Thoracic aorta (tissue), 2 donors: ENCODE results near the gene ZBTB3. TPM values are rescaled to one million over a fixed set of nuclear protein-coding genes. Genes with fewer than 3 reads are reported as not detected.
"Not testable (repeated sequence)": the region's sequence is repeated elsewhere in the genome, so short reads cannot be mapped to it uniquely, and the experiment has no call there.

Experiments used
- ATAC-seq: fragments of 150-250 bp; one replicate; pipeline ENCODE4 v1.8.0; 2017; ENCODE audit warnings: low read depth; ENCODE audit not compliant: insufficient number of reproducible peaks, low FRiP score
- DNase-seq: peaks from one replicate; pipeline ENCODE4 v3.0.0-alpha.2; 2020; ENCODE audit warnings: low spot score
- H3K27ac ChIP-seq, 2 donors: fragments of 200-600 bp; sonication (generic); 1 replicate in 1 of 2; 2 replicates in 1 of 2; pipeline ENCODE4 v1.5.1; 2016; ENCODE audit warnings: mild to moderate bottlenecking in 2 of 2, moderate library complexity in 2 of 2
- H3K27me3 ChIP-seq: fragments of 200-600 bp; sonication (generic); replicated peaks from 2 replicates; pipeline ENCODE4 v1.6.0; 2016; ENCODE audit warnings: mild to moderate bottlenecking; ENCODE audit not compliant: insufficient read depth
- H3K36me3 ChIP-seq: fragments of 200-600 bp; sonication (generic); one replicate; pipeline ENCODE4 v1.5.1; 2016
- H3K4me1 ChIP-seq, 2 donors: fragments of 200-600 bp; sonication (generic); 1 replicate in 1 of 2; 2 replicates in 1 of 2; pipeline versions ENCODE4 v1.5.1 to v1.6.0; 2016; ENCODE audit warnings: low read depth in 2 of 2, mild to moderate bottlenecking in 1 of 2; ENCODE audit not compliant: control insufficient read depth in 1 of 2
- H3K4me3 ChIP-seq: fragments of 200-600 bp; sonication (generic); 2 replicates; pipeline ENCODE4 v1.5.1; 2016; ENCODE audit warnings: mild to moderate bottlenecking
- H3K9me3 ChIP-seq: fragments of 200-600 bp; sonication (generic); 2 replicates; pipeline ENCODE4 v1.5.1; 2016
- CTCF ChIP-seq: fragments of 200-600 bp; sonication (generic); IDR thresholded peaks from one replicate; pipeline ENCODE4 v1.5.1; 2019; ENCODE audit warnings: antibody characterized with exemption
- total RNA-seq, 2 donors: library from RNA; depleted of rRNA; stranded (reverse); fragments of >200 nt; gene quantifications; one replicate each; pipeline versions ENCODE4 v1.1.0 to v1.2.3, GENCODE V29; 2016

The ZBTB3 gene
- total RNA-seq, 2 donors from 2014 or later = 6.2 to 7.6 TPM

DNA sequence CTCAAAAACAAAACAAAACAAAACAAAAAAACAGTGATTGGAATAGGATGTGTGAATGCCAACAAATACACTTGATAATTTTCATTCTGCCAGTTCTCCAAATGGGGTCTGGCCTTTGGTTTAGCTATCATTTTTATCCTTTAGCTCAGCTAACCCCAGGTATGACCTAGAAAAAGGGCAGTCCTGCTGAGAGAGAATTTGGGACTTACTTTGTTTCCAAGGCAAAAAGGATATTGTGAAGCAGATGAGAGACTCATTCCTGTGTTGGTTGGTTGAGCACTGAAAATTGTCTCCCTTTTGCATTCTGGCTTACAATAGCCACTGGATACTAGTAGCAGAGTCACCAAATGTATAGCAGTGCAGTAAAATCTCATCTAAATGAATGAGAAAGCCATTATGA is 16.8 kb downstream of the ZBTB3 start:
- DNase-seq = no peak
- Histone ChIP-seq H3K27ac (no peak overlapping the region), H3K27me3 (no peaks in the 10 kb centered on the region), H3K9me3 (no peaks in the 10 kb centered on the region), H3K36me3 (peaks cover 25% of the 10 kb centered on the region), H3K4me1 (no peaks in the 10 kb centered on the region), H3K4me3 (no peak overlapping the region)
- no peak for ATAC-seq
- TF ChIP-seq CTCF = no peak

GRCh38 chr11:62732830-62733229 is 21.1 kb downstream of the ZBTB3 start:
- Histone ChIP-seq H3K27ac (no peak overlapping the region), H3K27me3 (no peaks in the 10 kb centered on the region), H3K4me1 (peaks cover 19 to 27% of the 10 kb centered on the region in 2 donors), H3K9me3 (no peaks in the 10 kb centered on the region), H3K4me3 (no peak overlapping the region), H3K36me3 (peaks cover 22% of the 10 kb centered on the region)
- DNase-seq = no peak
- ATAC-seq = no peak
- no peak for TF ChIP-seq CTCF

- not testable (repeated sequence) for ATAC-seq, H3K27me3 ChIP-seq, DNase-seq, H3K9me3 ChIP-seq
- H3K4me3 ChIP-seq = peak overlapping the region; percentile 97
- peaks cover 19 to 37% of the 10 kb centered on the region in 2 donors for H3K4me1 ChIP-seq
- H3K27ac ChIP-seq = peak overlapping the region in 1 of 2 donors; percentile 10
- peaks cover 10% of the 10 kb centered on the region for H3K36me3 ChIP-seq
Measured at GRCh38 chr11:62730076-62730475, 23.9 kb downstream of the ZBTB3 start.

GRCh38 chr11:62728171-62728988 is 25.6 kb downstream of the ZBTB3 start, which contains the start of gene TTC9C:
Gene TTC9C, plus strand, starts transcription at chr11:62728486. Its CDS starts 363 bp downstream, at chr11:62728849.
- Histone ChIP-seq H3K27me3 (no peaks in the 10 kb centered on the region), H3K36me3 (peaks cover 16% of the 10 kb centered on the region), H3K4me1 (peaks cover 29 to 53% of the 10 kb centered on the region in 2 donors), H3K9me3 (no peaks in the 10 kb centered on the region), H3K4me3 (peak within 1 kb of the TSS; percentile 97), H3K27ac (peak within 1 kb of the TSS; percentile 94 to 95)
- DNase-seq = peak; percentile 74
- peak; percentile 71 for ATAC-seq
- no peak for TF ChIP-seq CTCF

DNA sequence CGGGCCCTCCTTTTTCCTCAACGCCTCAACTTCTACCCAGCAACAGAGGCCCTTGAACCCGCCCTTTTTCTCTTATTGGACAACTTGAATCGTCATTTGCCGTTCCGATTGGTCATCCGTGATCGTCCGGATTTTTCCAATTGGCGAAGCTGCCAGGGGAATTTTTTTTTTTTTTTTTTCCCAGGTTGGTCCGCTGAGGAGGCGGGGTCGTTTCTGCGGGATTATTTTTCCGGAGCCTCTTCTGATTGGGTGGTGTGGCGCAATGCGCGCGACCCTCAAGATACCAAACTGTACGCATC is 26.1 kb downstream of the ZBTB3 start:
- peak overlapping the region; percentile 97 for H3K4me3 ChIP-seq
- H3K27me3 ChIP-seq = no peaks in the 10 kb centered on the region
- DNase-seq (peak; percentile 78), ATAC-seq (peak; percentile 91)
- H3K4me1 ChIP-seq = peaks cover 29 to 53% of the 10 kb centered on the region in 2 donors
- H3K36me3 ChIP-seq = peaks cover 22% of the 10 kb centered on the region
- peak overlapping the region; percentile 94 to 95 for H3K27ac ChIP-seq
- no peak for TF ChIP-seq CTCF
- H3K9me3 ChIP-seq = no peaks in the 10 kb centered on the region
